ENCODE data around the gene HENMT1. TPM values are rescaled to one million over a fixed set of nuclear protein-coding genes. Genes with fewer than 3 reads are reported as not detected.

The HENMT1 gene
- total and polyA plus RNA-seq, 9 of the 15 experiments (the other 6 are each of a cell fraction or from before 2014, with no cell fraction given), result not detected

GRCh38 chr1:108702109-108702508 is 41.2 kb upstream of the HENMT1 start (continued):
- TF ChIP-seq CEBPB (tag; IDR thresholded peaks at IDR 0.05) (peak; percentile 50), EWSR1 (IDR thresholded peaks at IDR 0.05; ENCODE audit: borderline replicate concordance, low read depth, partially characterized antibody) (peak; percentile 38), POLR2A (conservative IDR thresholded peaks at IDR 0.05) (peak; percentile 74), SUPT5H (IDR thresholded peaks at IDR 0.05) (peak; percentile 74)

GRCh38 chr1:108701176-108701849 is 40.4 kb upstream of the HENMT1 start:
- Histone ChIP-seq H3K36me3 (ENCODE audit: control insufficient read depth, insufficient read depth, low read length) (peaks cover 60% of the 10 kb centered on the region), H3K9me1 (ENCODE audit: control insufficient read depth, insufficient read depth, low read length) (no peaks in the 10 kb centered on the region), H3K27ac (ENCODE audit: extremely low read depth, low read depth, low read length) (no peak overlapping the region), H3K27me3 (ENCODE audit: control insufficient read depth in 2 of 2, insufficient read depth in 2 of 2, low read length in 2 of 2) (no peaks in the 10 kb centered on the region), H2AFZ (ENCODE audit: low read depth, low read length) (no peak overlapping the region), H3K4me2 (ENCODE audit: insufficient read depth, low read length) (no peak overlapping the region), H3K79me2 (ENCODE audit: control insufficient read depth, insufficient read depth, low read length) (peaks cover 14% of the 10 kb centered on the region), H3K4me3 (no peak overlapping the region), H3K9ac (ENCODE audit: insufficient read depth in 1 of 2, low read depth in 2 of 2, low read length in 2 of 2) (no peak overlapping the region), H4K20me1 (replicated peaks; ENCODE audit: control insufficient read depth, insufficient read depth, low read length) (no peaks in the 10 kb centered on the region), H3K9me3 (replicated peaks; ENCODE audit: control insufficient read depth, insufficient read depth, low read depth, low read length) (no peaks in the 10 kb centered on the region), H3K4me1 (replicated peaks in 1 of 2; ENCODE audit: control insufficient read depth in 2 of 2, insufficient read depth in 2 of 2, low read length in 2 of 2) (peaks cover 2 to 9% of the 10 kb centered on the region in 2 experiments; a peak in 4 of 5 replicates)
- no peak for DNase-seq (ENCODE audit: extremely low read depth in 1 of 4, low spot score in 3 of 4)
- WGBS (ENCODE audit: insufficient coverage, low coverage, missing lambda C conversion rate), result 75% methylated on average over 5 of the region's 5 CpGs
- no peak for TF ChIP-seq ARNT (IDR thresholded peaks at IDR 0.05)
- peak; percentile 26; the same call in 1 of the 2 replicates for TF ChIP-seq SUPT5H (IDR thresholded peaks at IDR 0.05)
- TF ChIP-seq POLR2G (IDR thresholded peaks at IDR 0.05; ENCODE audit: low read depth, low read length), result peak; percentile 32; the same call in 1 of the 2 replicates
- peak; percentile 55 for TF ChIP-seq RBFOX2 (IDR thresholded peaks at IDR 0.05; ENCODE audit: low read depth, low read length)
- intact Hi-C loops (cut with micrococcal nuclease), result no loop called here
- no peak for FAIRE-seq
- ChIA-PET POLR2A (interaction anchor here (0.8 to 6.5 kb wide), 5 partner anchors 8 to 161 kb away, joined by 3 to 97 read pairs (median 10); partner anchors contain the start of genes FNDC7 and PRPF38B), CTCF (ENCODE audit: low intra/inter-chr PET ratio) (no interaction called here)
- in situ Hi-C loops (cut with MboI), result no loop called here
- ATAC-seq, result peak; percentile 17
- BruUV-seq (replicated peaks), result no TSS peak
